ENCODE data around the gene TSPYL1.
A peak's percentile ranks its signal among the peaks of the same experiment; 100 is the strongest.

TSPYL1 gene

GRCh38 chr6:116256694-116257093, 23.0 kb downstream of the TSPYL1 start:
- no peak for DNase-seq

GRCh38 chr6:116255246-116255800, 24.4 kb downstream of the TSPYL1 start:
- DNase-seq: no peak

GRCh38 chr6:116254297-116255056, 25.3 kb downstream of the TSPYL1 start:
- no peak for DNase-seq

- DNase-seq: peak; percentile 88
Observed at GRCh38 chr6:116253505-116254296, 26.0 kb downstream of the TSPYL1 start, which contains the start of gene TSPYL4. Gene TSPYL4, minus strand, starts transcription at chr6:116254075. Its CDS starts 67 bp downstream, at chr6:116254008.

DNA sequence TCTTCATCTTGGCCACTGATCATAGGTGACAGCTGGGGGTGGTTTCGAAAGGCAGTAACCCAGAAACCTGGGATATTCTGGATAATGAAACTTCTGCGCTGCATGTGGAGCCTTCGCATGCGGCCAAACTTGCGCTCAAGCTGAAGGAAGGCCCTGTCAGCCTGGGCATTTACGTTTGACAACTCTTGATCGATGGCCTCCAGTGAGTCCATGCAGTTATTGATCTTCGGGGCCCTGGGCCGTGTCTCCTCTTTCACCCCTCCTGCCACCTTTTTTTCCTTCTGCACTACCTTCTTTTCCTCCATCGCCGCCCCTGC, 26.6 kb downstream of the TSPYL1 start:
- DNase-seq: no peak

DNA sequence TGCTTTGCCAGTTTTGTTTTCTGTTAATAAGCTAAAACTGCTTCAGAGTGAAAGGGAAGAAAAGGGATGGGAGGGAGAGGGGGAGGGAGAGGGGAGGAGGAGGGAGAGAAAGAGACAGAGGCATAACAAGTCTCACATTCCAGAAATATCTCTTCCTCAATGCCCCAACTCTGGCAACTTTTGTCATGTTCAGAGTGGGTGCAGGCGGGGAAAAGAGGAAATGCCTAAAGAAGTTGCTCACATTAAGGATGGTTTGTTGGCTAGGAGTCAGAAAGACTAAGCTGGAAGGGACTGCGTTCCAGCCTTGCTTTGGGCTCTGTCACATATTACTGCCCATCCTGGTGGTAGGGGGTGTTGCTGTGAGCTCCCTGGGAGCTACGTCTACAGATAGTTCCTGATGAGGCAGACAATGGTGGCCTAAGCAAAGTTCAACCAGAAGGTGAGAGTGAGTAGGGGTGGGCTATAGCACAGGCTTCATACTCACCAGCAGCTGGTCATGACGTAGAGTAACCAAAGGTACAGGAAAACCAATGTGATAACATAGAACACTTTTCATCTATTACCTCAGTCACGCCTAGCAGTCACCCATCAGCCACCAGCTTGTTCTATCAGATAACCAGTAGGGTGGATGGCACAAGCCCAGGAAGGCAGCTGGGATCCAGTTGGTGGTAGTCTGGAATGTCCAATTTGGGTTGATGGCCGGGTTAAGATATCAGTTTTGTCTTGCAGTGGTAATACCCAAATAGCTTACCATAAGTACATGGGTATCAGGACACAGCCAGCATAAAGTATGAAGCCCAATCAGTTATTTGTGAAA, 28.0 kb downstream of the TSPYL1 start:
- DNase-seq: no peak

DNA sequence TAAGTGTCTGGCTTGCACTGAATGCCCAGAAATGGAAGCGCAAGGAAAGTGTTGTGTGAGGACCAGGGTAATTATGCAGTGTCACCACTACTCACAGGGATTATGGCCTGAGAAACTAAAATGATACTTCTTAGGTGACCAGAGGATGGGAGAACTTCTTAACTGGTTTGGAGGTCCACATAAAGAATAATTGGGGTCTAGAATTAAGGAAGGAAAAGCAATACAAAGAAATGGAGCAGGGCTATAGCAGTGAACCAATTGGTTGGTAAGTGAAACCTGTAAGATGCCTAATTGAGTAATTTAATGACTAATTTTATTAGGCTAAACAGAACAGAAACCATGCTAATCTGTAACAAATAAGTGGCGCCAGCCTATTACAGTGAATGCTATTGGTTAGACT, 31.2 kb downstream of the TSPYL1 start:
- DNase-seq: no peak

DNA sequence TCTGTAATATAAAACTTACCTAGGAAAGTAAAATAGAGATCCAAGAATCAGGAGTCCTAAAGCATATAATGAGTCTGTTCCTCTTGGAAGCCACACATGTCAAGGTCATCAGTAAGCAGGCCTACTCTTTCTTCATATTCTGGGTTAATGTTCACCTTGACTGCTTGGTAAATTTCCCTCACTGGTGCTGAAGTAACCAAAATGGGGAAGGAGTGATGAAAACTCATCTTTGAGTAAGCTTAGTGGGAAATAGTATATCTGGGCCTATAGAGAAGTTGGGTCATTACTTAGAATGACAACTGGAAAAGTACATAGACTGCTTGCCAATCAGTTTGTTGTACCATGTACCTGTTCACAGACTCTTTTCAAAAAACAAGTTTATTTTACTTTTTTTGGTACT, 32.4 kb downstream of the TSPYL1 start:
- DNase-seq: no peak

- no peak for DNase-seq
Observed at GRCh38 chr6:116246089-116246488, 33.6 kb downstream of the TSPYL1 start.

- DNase-seq: no peak
Observed at GRCh38 chr6:116244284-116244683, 35.4 kb downstream of the TSPYL1 start.

- no peak for DNase-seq
Observed at GRCh38 chr6:116239856-116240255, 39.9 kb downstream of the TSPYL1 start.

- no peak for DNase-seq
Observed at GRCh38 chr6:116239256-116239655, 40.5 kb downstream of the TSPYL1 start.

GRCh38 chr6:116238083-116238482, 41.6 kb downstream of the TSPYL1 start:
- no peak for DNase-seq

DNA sequence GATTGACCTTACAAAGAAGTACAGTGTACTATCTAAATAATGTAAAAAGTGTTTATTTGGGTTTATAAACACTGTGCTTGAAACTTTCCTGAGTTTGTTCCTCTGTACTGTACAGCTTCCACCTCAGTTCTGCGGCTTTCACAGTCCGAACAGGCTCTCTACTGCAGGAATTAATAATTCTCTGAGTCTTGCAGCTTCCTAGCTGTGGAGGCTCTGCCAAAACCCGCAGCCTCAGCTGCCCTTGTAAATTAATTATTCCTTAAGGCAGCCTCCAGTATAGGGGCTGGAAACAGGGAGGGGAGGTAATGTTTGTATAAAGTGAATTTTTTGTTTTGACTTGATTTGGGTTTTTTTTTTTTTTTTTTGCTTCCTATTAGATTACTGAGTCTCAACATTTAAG, 45.0 kb downstream of the TSPYL1 start:
- no peak for DNase-seq

DNA sequence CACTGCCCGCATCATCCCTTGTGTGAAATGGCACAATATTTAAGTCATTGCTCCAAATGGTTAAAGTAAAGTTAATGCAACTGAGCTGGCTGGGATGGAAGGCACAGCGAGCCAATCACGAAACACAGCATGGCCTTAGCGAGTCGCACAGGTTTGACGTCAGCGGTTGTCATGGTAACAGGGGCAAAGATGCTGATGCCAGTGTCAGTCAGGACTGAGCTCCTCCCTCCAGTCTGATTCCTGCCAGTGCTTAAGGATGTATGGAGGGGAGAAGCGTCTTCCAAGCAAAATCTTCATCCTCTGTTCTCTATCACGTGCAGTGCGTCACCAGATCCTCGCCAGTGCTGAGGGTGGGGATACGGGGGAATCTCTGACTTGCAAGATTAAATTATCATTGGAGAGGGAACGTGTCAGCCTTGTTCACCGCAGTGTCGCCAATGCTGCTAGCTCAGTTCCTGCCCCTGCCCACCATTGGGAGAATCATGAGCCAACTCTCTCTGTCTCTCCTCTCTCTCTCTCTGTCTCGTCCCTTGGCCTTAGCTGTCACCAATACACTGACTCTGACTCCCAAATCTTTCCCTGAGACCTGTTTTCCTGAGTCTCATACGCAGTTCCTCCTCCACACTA, 50.3 kb downstream of the TSPYL1 start:
- no peak for DNase-seq
